GM12878 (cell line): Measurements from ENCODE around the gene SCIN. TPM values are rescaled to one million over a fixed set of nuclear protein-coding genes. Genes with fewer than 3 reads are reported as not detected.

Experiments used
- ATAC-seq: fragments of 200-7000 bp; cut with Tn5 transposase; 3 replicates; pipeline ENCODE4 v1.9.1; 2020; ENCODE audit warnings: mild to moderate bottlenecking, moderate library complexity
- BruUV-seq: library from RNA; stranded (reverse); fragments of 400-500 nt; replicated peaks from 2 replicates; lab custom pipeline; 2021; lab: Mats Ljungman, UMichigan
- CTCF ChIA-PET: fragments of 300-600 bp; sonication (Branson Sonifier 250); formaldehyde crosslinking; extraction: SDS; loops from one replicate; lab custom pipeline; 2021; ENCODE audit warnings: inconsistent platforms; lab: Yijun Ruan, JAX
- POLR2A ChIA-PET: fragments of 350-600 bp; formaldehyde crosslinking; extraction: SDS; loops from one replicate; lab custom pipeline; 2021; ENCODE audit warnings: inconsistent platforms; lab: Charles Lee
- RAD21 ChIA-PET: fragments of 300-600 bp; sonication (Branson Sonifier 250); formaldehyde crosslinking; loops from one replicate; lab custom pipeline; 2023; ENCODE audit warnings: antibody characterized with exemption; ENCODE audit not compliant: unreplicated experiment; lab: Charles Lee
- SMC1A ChIA-PET: fragments of 300-600 bp; sonication (Branson Sonifier 250); formaldehyde crosslinking; loops from one replicate; lab custom pipeline; 2023; ENCODE audit not compliant: unreplicated experiment, uncharacterized antibody; lab: Charles Lee
- DNase-seq: peaks from one replicate; pipeline ENCODE4 v3.0.0-alpha.2; 2011; ENCODE audit warnings: low read depth, low spot score
- FAIRE-seq: peaks from 3 replicates; lab custom pipeline; 2011; peaks lifted over from hg19 to GRCh38; lab: Jason Lieb, UNC
- H2AFZ ChIP-seq: 2 replicates; pipeline ENCODE4 v1.6.0; 2011; ENCODE audit warnings: low read depth, low read length, control low read depth; ENCODE audit not compliant: control insufficient read depth
- H3K27ac ChIP-seq: 2 replicates; pipeline ENCODE4 v1.5.1; 2011; ENCODE audit warnings: control low read depth; ENCODE audit not compliant: control insufficient read depth, insufficient read depth
- H3K27me3 ChIP-seq, 2 experiments: replicated peaks in 1 of 2; 2 replicates each; pipeline versions ENCODE4 v1.6.0 to v1.6.1; 2011; ENCODE audit warnings: low read length in 1 of 2; ENCODE audit not compliant: control insufficient read depth in 2 of 2, insufficient read depth in 2 of 2
- H3K36me3 ChIP-seq, 2 experiments: 2 replicates each; pipeline ENCODE4 v1.5.1; 2011; ENCODE audit warnings: low read length in 1 of 2; ENCODE audit not compliant: control insufficient read depth in 2 of 2, insufficient read depth in 2 of 2
- H3K4me1 ChIP-seq: 2 replicates; pipeline ENCODE4 v1.6.1; 2011; ENCODE audit warnings: mild to moderate bottlenecking, low read length, moderate library complexity, mixed read lengths; ENCODE audit not compliant: control insufficient read depth, insufficient read depth
- H3K4me2 ChIP-seq: 2 replicates; pipeline ENCODE4 v1.6.0; 2011; ENCODE audit warnings: control low read depth; ENCODE audit not compliant: control insufficient read depth, insufficient read depth
- H3K4me3 ChIP-seq: fragments of 200-600 bp; sonication (generic); 2 replicates; pipeline ENCODE4 v1.5.1; 2016
- H3K79me2 ChIP-seq: 2 replicates; pipeline ENCODE4 v1.6.0; 2011; ENCODE audit warnings: low read length; ENCODE audit not compliant: control insufficient read depth, insufficient read depth
- H3K9ac ChIP-seq: 2 replicates; pipeline ENCODE4 v1.8.0; 2011; ENCODE audit warnings: low read length, control low read depth, mixed read lengths; ENCODE audit not compliant: control insufficient read depth, insufficient read depth
- H3K9me3 ChIP-seq: replicated peaks from 3 replicates; pipeline ENCODE4 v1.5.1; 2011; ENCODE audit warnings: mild to moderate bottlenecking, low read length; ENCODE audit not compliant: control insufficient read depth, insufficient read depth
- H4K20me1 ChIP-seq: 2 replicates; pipeline ENCODE4 v1.6.0; 2011; ENCODE audit not compliant: control insufficient read depth, insufficient read depth
- BMI1 ChIP-seq: fragments of 450-650 bp; IDR thresholded peaks from 2 replicates; pipeline ENCODE4 v1.6.1; 2016; ENCODE audit warnings: mild to moderate bottlenecking, moderate library complexity, borderline replicate concordance
- CHD1 ChIP-seq: IDR thresholded peaks from 2 replicates; pipeline ENCODE4 v1.6.1; 2012; ENCODE audit warnings: low read depth, low read length, improper control_type of control experiment
- CREB1 ChIP-seq: IDR thresholded peaks from 2 replicates; pipeline ENCODE4 v1.6.1; 2012; ENCODE audit warnings: low read depth, mild to moderate bottlenecking, inconsistent platforms
- HCFC1 ChIP-seq: fragments of 150-350 bp; IDR thresholded peaks from 2 replicates; pipeline ENCODE4 v1.6.1; 2014; ENCODE audit warnings: low read length
- NFYA ChIP-seq: IDR thresholded peaks from 2 replicates; pipeline ENCODE4 v1.6.1; 2011; ENCODE audit warnings: low read depth, mild to moderate bottlenecking, low read length, improper control_type of control experiment, borderline replicate concordance
- POLR2AphosphoS5 ChIP-seq: IDR thresholded peaks from 2 replicates; pipeline ENCODE4 v1.6.1; 2011; ENCODE audit warnings: mild to moderate bottlenecking, low read length, inconsistent platforms
- SPI1 ChIP-seq: IDR thresholded peaks from 2 replicates; pipeline ENCODE4 v1.6.1; 2011; ENCODE audit warnings: low read depth, mild to moderate bottlenecking, low read length, moderate library complexity, borderline replicate concordance; ENCODE audit not compliant: insufficient read depth
- WRNIP1 ChIP-seq: IDR thresholded peaks from 2 replicates; pipeline ENCODE4 v1.6.1; 2011; ENCODE audit warnings: low read depth, low read length, improper control_type of control experiment, borderline replicate concordance
- YY1 ChIP-seq: IDR thresholded peaks from 2 replicates; pipeline ENCODE4 v1.6.1; 2011; ENCODE audit warnings: low read depth, mild to moderate bottlenecking, low read length
- ZBED1 ChIP-seq: IDR thresholded peaks from 2 replicates; pipeline ENCODE4 v1.6.1; 2016; ENCODE audit warnings: borderline replicate concordance
- ZBTB33 ChIP-seq: fragments of 450-650 bp; IDR thresholded peaks from 2 replicates; pipeline ENCODE4 v1.6.1; 2017; ENCODE audit warnings: mild to moderate bottlenecking
- ZNF217 ChIP-seq: fragments of 450-650 bp; IDR thresholded peaks from 2 replicates; pipeline ENCODE4 v1.6.1; 2017; ENCODE audit warnings: antibody characterized with exemption, mild to moderate bottlenecking
- WGBS: methylation state at CpG from one replicate; pipeline ENCODE4 v1.1.6; 2016; ENCODE audit warnings: low lambda C conversion rate; ENCODE audit not compliant: insufficient replicate concordance, insufficient coverage; ENCODE audit errors: missing lambda C conversion rate; 5-methylcytosine and 5-hydroxymethylcytosine counted together
- in situ Hi-C: fragments of 300-500 bp; cut with MboI; formaldehyde crosslinking; loops from 9 replicates; pipeline ENCODE4 v1.14.3; 2018; ENCODE audit warnings: mixed read lengths
- intact Hi-C: fragments of 100-400 bp; cut with micrococcal nuclease; formaldehyde crosslinking; loops from one replicate; pipeline ENCODE4 v1.14.2; 2022; ENCODE audit not compliant: unreplicated experiment
- polyA plus RNA-seq, 11 experiments: library from polyadenylated mRNA; depleted of rRNA in 4 of 11; unstranded in 6 of 11; stranded (reverse) in 5 of 11; fragments of >200 nt; fragmentation: Nextera tagmentation in 4 of 11; fragmentation: Illumina TruSeq in 1 of 11; extraction: Ambion mirVana in 4 of 11; extraction: Trizol in 1 of 11; gene quantifications; 1 replicate in 1 of 11; 2 replicates in 10 of 11; pipeline versions ENCODE4 v1.2.1 to v1.2.3, GENCODE V29; 2011 to 2016; ENCODE audit warnings: inconsistent platforms in 2 of 11, missing spikeins in 2 of 11, low read depth in 1 of 11
- total RNA-seq, 4 experiments: library from RNA; depleted of rRNA in 3 of 4; stranded (reverse); fragments of >200 nt in 3 of 4; fragmentation: Illumina TruSeq in 1 of 4; extraction: Trizol in 1 of 4; gene quantifications; 2 replicates each; pipeline versions ENCODE4 v1.2.1 to v1.2.3, GENCODE V29; 2013 to 2021

SCIN gene
- total and polyA plus RNA-seq, 10 of the 15 experiments (the other 5 are each of a cell fraction or from before 2014, with no cell fraction given): 0.23 to 2.1 (median 1.0) TPM

- ChIA-PET POLR2A (no interaction called here), SMC1A (no interaction called here), RAD21 (interaction anchor here (0.6 to 1.0 kb wide), 2 partner anchors 8 to 14 kb away, joined by 3 read pairs; partner anchors contain the start of gene ARL4A), CTCF (interaction anchor here (0.6 kb wide), 1 partner anchor 61 kb away, joined by 3 read pairs; no protein-coding TSS in a partner anchor)
- DNase-seq: no peak
- TF ChIP-seq YY1: no peak
- TF ChIP-seq CREB1: no peak
- no peak for TF ChIP-seq POLR2AphosphoS5
- TF ChIP-seq ZBTB33: no peak
- TF ChIP-seq NFYA: no peak
- TF ChIP-seq SPI1: no peak
- TF ChIP-seq ZBED1: no peak
- no peak for TF ChIP-seq ZNF217
- no peak for TF ChIP-seq CHD1
- no peak for TF ChIP-seq BMI1
- no peak for TF ChIP-seq WRNIP1
- no peak for TF ChIP-seq HCFC1
- no peak overlapping the region for H3K9ac ChIP-seq
- H3K4me2 ChIP-seq: no peak overlapping the region
- H3K27ac ChIP-seq: no peak overlapping the region
- no peak overlapping the region for H2AFZ ChIP-seq
- no peaks in the 10 kb centered on the region; the same call in 2 of the 3 replicates for H3K9me3 ChIP-seq
- no TSS peak for BruUV-seq
- intact Hi-C loops (no loop called here), in situ Hi-C loops (no loop called here)
- ATAC-seq: no peak
- no peaks in the 10 kb centered on the region for H3K27me3 ChIP-seq
- no peaks in the 10 kb centered on the region for H3K4me1 ChIP-seq
- H3K79me2 ChIP-seq: no peaks in the 10 kb centered on the region
- WGBS: 38% methylated on average over 1 of the region's 1 CpG
- no peak for FAIRE-seq
- no peaks in the 10 kb centered on the region for H4K20me1 ChIP-seq
- H3K36me3 ChIP-seq: no peaks in the 10 kb centered on the region
- no peak overlapping the region for H3K4me3 ChIP-seq
Observed at GRCh38 chr7:12695965-12696364, 125.4 kb downstream of the SCIN start.
